ENCODE measurements around the gene ARID3A. TPM values are rescaled to one million over a fixed set of nuclear protein-coding genes. Genes with fewer than 3 reads are reported as not detected.

Gene ARID3A
- total and polyA plus RNA-seq, 2 of the 8 experiments (the other 6 are each of a cell fraction or from before 2014, with no cell fraction given), result 40.5 to 77.4 TPM

DNA sequence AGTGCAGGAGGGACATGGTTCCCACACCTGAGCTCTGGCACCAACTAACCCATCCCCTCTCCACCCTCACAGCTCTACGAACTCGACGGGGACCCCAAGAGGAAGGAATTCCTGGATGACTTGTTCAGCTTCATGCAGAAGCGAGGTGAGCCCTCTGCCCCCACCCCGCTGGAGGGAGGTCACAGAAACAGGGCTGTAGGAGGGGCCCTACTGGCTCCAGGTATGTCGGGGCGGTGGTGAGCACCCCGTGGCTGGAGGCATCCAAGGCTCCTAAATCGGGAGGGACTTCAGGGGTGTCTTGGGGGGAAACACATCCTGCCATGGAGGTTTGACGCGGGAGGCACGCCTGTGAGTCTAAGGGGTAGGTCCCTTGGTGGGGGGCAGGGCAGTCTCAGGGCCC is 34.2 kb downstream of the ARID3A start (continued):
- TF ChIP-seq, protein P1, sequence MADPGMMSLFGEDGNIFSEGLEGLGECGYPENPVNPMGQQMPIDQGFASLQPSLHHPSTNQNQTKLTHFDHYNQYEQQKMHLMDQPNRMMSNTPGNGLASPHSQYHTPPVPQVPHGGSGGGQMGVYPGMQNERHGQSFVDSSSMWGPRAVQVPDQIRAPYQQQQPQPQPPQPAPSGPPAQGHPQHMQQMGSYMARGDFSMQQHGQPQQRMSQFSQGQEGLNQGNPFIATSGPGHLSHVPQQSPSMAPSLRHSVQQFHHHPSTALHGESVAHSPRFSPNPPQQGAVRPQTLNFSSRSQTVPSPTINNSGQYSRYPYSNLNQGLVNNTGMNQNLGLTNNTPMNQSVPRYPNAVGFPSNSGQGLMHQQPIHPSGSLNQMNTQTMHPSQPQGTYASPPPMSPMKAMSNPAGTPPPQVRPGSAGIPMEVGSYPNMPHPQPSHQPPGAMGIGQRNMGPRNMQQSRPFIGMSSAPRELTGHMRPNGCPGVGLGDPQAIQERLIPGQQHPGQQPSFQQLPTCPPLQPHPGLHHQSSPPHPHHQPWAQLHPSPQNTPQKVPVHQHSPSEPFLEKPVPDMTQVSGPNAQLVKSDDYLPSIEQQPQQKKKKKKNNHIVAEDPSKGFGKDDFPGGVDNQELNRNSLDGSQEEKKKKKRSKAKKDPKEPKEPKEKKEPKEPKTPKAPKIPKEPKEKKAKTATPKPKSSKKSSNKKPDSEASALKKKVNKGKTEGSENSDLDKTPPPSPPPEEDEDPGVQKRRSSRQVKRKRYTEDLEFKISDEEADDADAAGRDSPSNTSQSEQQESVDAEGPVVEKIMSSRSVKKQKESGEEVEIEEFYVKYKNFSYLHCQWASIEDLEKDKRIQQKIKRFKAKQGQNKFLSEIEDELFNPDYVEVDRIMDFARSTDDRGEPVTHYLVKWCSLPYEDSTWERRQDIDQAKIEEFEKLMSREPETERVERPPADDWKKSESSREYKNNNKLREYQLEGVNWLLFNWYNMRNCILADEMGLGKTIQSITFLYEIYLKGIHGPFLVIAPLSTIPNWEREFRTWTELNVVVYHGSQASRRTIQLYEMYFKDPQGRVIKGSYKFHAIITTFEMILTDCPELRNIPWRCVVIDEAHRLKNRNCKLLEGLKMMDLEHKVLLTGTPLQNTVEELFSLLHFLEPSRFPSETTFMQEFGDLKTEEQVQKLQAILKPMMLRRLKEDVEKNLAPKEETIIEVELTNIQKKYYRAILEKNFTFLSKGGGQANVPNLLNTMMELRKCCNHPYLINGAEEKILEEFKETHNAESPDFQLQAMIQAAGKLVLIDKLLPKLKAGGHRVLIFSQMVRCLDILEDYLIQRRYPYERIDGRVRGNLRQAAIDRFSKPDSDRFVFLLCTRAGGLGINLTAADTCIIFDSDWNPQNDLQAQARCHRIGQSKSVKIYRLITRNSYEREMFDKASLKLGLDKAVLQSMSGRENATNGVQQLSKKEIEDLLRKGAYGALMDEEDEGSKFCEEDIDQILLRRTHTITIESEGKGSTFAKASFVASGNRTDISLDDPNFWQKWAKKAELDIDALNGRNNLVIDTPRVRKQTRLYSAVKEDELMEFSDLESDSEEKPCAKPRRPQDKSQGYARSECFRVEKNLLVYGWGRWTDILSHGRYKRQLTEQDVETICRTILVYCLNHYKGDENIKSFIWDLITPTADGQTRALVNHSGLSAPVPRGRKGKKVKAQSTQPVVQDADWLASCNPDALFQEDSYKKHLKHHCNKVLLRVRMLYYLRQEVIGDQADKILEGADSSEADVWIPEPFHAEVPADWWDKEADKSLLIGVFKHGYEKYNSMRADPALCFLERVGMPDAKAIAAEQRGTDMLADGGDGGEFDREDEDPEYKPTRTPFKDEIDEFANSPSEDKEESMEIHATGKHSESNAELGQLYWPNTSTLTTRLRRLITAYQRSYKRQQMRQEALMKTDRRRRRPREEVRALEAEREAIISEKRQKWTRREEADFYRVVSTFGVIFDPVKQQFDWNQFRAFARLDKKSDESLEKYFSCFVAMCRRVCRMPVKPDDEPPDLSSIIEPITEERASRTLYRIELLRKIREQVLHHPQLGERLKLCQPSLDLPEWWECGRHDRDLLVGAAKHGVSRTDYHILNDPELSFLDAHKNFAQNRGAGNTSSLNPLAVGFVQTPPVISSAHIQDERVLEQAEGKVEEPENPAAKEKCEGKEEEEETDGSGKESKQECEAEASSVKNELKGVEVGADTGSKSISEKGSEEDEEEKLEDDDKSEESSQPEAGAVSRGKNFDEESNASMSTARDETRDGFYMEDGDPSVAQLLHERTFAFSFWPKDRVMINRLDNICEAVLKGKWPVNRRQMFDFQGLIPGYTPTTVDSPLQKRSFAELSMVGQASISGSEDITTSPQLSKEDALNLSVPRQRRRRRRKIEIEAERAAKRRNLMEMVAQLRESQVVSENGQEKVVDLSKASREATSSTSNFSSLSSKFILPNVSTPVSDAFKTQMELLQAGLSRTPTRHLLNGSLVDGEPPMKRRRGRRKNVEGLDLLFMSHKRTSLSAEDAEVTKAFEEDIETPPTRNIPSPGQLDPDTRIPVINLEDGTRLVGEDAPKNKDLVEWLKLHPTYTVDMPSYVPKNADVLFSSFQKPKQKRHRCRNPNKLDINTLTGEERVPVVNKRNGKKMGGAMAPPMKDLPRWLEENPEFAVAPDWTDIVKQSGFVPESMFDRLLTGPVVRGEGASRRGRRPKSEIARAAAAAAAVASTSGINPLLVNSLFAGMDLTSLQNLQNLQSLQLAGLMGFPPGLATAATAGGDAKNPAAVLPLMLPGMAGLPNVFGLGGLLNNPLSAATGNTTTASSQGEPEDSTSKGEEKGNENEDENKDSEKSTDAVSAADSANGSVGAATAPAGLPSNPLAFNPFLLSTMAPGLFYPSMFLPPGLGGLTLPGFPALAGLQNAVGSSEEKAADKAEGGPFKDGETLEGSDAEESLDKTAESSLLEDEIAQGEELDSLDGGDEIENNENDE (IDR thresholded peaks at IDR 0.05; ENCODE audit: insufficient replicate concordance, low read length), result no peak
- TF ChIP-seq POLR2AphosphoS5 (IDR thresholded peaks at IDR 0.05; ENCODE audit: low read depth, low read length) (no peak), RXRA (IDR thresholded peaks at IDR 0.05; ENCODE audit: insufficient read depth, low read depth, low read length) (no peak), CHD1 (IDR thresholded peaks at IDR 0.05; ENCODE audit: low read depth, low read length) (no peak), SIN3A (conservative IDR thresholded peaks at IDR 0.05 in 1 of 2, IDR thresholded peaks at IDR 0.05 in 1 of 2; ENCODE audit: low read depth in 1 of 2, low read length in 2 of 2) (no peak), GABPA (IDR thresholded peaks at IDR 0.05; ENCODE audit: borderline replicate concordance, insufficient read depth, low read length) (no peak; the same call in 1 of the 2 replicates), EGR1 (IDR thresholded peaks at IDR 0.05; ENCODE audit: borderline replicate concordance, low read depth, low read length) (no peak), RAD21 (IDR thresholded peaks at IDR 0.05 in 1 of 2, conservative IDR thresholded peaks at IDR 0.05 in 1 of 2; ENCODE audit: low read depth in 2 of 2, low read length in 2 of 2) (peak in 1 of 2 experiments; percentile 22; a peak in 1 of 4 replicates)
- TF ChIP-seq, protein P2, sequence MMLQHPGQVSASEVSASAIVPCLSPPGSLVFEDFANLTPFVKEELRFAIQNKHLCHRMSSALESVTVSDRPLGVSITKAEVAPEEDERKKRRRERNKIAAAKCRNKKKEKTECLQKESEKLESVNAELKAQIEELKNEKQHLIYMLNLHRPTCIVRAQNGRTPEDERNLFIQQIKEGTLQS (IDR thresholded peaks at IDR 0.05; ENCODE audit: insufficient read depth, low read depth, low read length), result no peak
